Nephron (organoid): Measurements from ENCODE around the gene PTPRD.
A peak's percentile ranks its signal among the peaks of the same experiment; 100 is the strongest.

Experiments used
- H3K27ac Mint-ChIP-seq, 3 experiments: 2 replicates each; pipeline ENCODE4 v1.8.0; 2020; ENCODE audit warnings: mixed read lengths in 3 of 3, mild to moderate bottlenecking in 2 of 3, moderate library complexity in 1 of 3
- H3K27me3 Mint-ChIP-seq: 2 replicates; pipeline ENCODE4 v1.8.0; 2021; ENCODE audit warnings: low read depth, mild to moderate bottlenecking, moderate library complexity, mixed read lengths
- H3K36me3 Mint-ChIP-seq: 2 replicates; pipeline ENCODE4 v1.8.0; 2020; ENCODE audit warnings: low read depth, mixed read lengths
- H3K4me1 Mint-ChIP-seq: 2 replicates; pipeline ENCODE4 v1.8.0; 2020; ENCODE audit warnings: mixed read lengths
- H3K4me3 Mint-ChIP-seq, 3 experiments: 2 replicates each; pipeline ENCODE4 v1.8.0; 2020; ENCODE audit warnings: mild to moderate bottlenecking in 3 of 3, mixed read lengths in 3 of 3, moderate library complexity in 2 of 3
- H3K9me3 Mint-ChIP-seq: 2 replicates; pipeline ENCODE4 v1.8.0; 2020; ENCODE audit warnings: mixed read lengths
- CTCF ChIP-seq, 3 experiments: fragments of 200-600 bp; sonication (generic); IDR thresholded peaks; one replicate each; pipeline ENCODE4 v1.5.0; 2021; ENCODE audit warnings: antibody characterized with exemption in 3 of 3; ENCODE audit not compliant: unreplicated experiment in 3 of 3

The PTPRD gene

DNA sequence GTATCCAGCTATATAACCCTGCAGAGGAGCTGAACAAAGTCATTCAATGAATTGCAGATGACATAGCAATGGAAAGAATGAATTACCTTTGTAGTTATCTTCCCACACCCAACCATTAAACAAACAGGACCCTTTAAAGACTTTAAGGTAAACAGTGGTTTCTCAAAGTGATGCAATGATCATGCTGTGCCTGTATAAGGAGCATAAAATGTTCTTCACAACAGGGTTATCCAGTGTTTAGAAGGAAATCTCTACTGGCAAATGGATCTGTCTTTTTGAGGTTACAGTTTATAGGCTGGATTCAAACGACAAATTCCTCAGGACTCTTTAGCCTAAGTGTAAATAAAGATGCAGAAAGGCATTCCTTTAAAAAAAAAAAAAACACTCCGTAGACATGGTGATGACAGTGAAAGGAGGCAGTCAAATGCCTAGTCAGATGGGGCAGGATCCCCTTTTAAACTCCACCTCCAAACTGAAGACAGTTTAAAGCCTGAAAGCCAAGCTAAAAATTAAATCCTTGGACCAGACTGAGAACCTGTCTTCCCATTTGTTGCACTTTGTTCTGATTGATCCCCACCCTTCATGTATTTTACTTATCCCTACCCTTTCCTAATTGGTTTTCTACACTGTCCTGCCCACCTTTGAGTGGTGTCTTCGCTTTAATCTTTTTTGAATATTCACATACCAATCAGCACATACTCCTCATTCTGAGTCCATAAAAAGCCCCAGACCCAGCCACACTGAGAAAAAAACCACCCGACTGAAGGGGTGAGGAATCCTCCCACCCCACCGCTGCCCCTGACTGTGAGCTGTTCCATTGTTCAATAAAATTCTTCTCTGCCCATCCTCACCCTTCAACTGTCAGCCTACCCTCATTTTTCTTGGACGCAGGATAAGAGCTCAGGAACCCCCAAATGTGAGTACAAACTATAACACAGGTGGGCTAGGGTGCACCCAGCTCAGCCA, 2052.0 kb downstream of the PTPRD start:
- no peak overlapping the region for H3K27ac Mint-ChIP-seq
- H3K27me3 Mint-ChIP-seq = no peaks in the 10 kb centered on the region
- TF ChIP-seq CTCF (IDR thresholded peaks at IDR 0.05; ENCODE audit: unreplicated experiment in 3 of 3) = no peak
- peaks cover 3% of the 10 kb centered on the region for H3K4me1 Mint-ChIP-seq
- no peaks in the 10 kb centered on the region for H3K36me3 Mint-ChIP-seq
- H3K9me3 Mint-ChIP-seq = no peaks in the 10 kb centered on the region
- H3K4me3 Mint-ChIP-seq = no peak overlapping the region

- no peak overlapping the region for H3K27ac Mint-ChIP-seq
- peaks cover 9% of the 10 kb centered on the region for H3K4me1 Mint-ChIP-seq
- H3K9me3 Mint-ChIP-seq = no peaks in the 10 kb centered on the region
- H3K4me3 Mint-ChIP-seq = no peak overlapping the region
- H3K36me3 Mint-ChIP-seq = no peaks in the 10 kb centered on the region
- TF ChIP-seq CTCF (IDR thresholded peaks at IDR 0.05; ENCODE audit: unreplicated experiment in 3 of 3) = no peak
- H3K27me3 Mint-ChIP-seq = no peaks in the 10 kb centered on the region
Measured at GRCh38 chr9:8558176-8558575, 2054.6 kb downstream of the PTPRD start.

- H3K4me1 Mint-ChIP-seq = peaks cover 9% of the 10 kb centered on the region
- H3K27me3 Mint-ChIP-seq = no peaks in the 10 kb centered on the region
- TF ChIP-seq CTCF (IDR thresholded peaks at IDR 0.05; ENCODE audit: unreplicated experiment in 3 of 3) = no peak
- H3K36me3 Mint-ChIP-seq = no peaks in the 10 kb centered on the region
- H3K27ac Mint-ChIP-seq = peak overlapping the region; percentile 6 to 71 (median 20)
- H3K4me3 Mint-ChIP-seq = no peak overlapping the region
- H3K9me3 Mint-ChIP-seq = no peaks in the 10 kb centered on the region
Measured at GRCh38 chr9:8555762-8556500, 2056.9 kb downstream of the PTPRD start.

DNA sequence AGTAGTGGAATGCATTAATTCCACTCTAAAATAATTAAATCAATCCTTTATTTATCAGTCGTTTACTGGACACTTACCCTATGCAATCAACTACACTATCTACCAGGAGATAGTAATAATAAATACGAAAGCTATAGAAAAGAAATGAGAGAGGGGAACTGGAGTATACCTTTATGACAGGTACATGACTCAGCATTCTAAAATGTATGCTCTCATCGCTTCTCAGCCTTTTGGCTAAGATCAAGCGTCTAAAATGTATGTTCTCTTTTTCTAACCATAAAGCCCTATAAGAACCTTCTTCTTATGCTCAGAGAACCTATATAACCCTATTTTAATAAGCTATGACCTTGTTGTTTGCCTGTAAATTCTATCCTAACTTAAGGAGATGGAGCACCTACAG, 2059.4 kb downstream of the PTPRD start:
- peaks cover 5% of the 10 kb centered on the region for H3K36me3 Mint-ChIP-seq
- H3K4me3 Mint-ChIP-seq = no peak overlapping the region
- peaks cover 20% of the 10 kb centered on the region for H3K4me1 Mint-ChIP-seq
- no peaks in the 10 kb centered on the region for H3K9me3 Mint-ChIP-seq
- TF ChIP-seq CTCF (IDR thresholded peaks at IDR 0.05; ENCODE audit: unreplicated experiment in 3 of 3) = no peak
- H3K27me3 Mint-ChIP-seq = no peaks in the 10 kb centered on the region
- no peak overlapping the region for H3K27ac Mint-ChIP-seq

GRCh38 chr9:8552732-8553131, 2060.1 kb downstream of the PTPRD start:
- H3K27me3 Mint-ChIP-seq = no peaks in the 10 kb centered on the region

More at GRCh38 chr9:8552732-8553131, 2060.1 kb downstream of the PTPRD start:
- Mint-ChIP-seq H3K9me3 (no peaks in the 10 kb centered on the region), H3K27ac (no peak overlapping the region), H3K36me3 (peaks cover 10% of the 10 kb centered on the region), H3K4me1 (peaks cover 20% of the 10 kb centered on the region), H3K4me3 (no peak overlapping the region)
- TF ChIP-seq CTCF (IDR thresholded peaks at IDR 0.05; ENCODE audit: unreplicated experiment in 3 of 3) = no peak
